Measurements from ENCODE around the gene SHCBP1. TPM values are rescaled to one million over a fixed set of nuclear protein-coding genes. Genes with fewer than 3 reads are reported as not detected.

Gene SHCBP1
- total and polyA plus RNA-seq, 2 of the 13 experiments (the other 11 are each of a cell fraction or from before 2014, with no cell fraction given): 15.7 to 33.0 TPM

- TF ChIP-seq MZF1 (CRISPR knock-in tag; IDR thresholded peaks at IDR 0.05; ENCODE audit: borderline replicate concordance): no peak
- TF ChIP-seq NCOA1 (CRISPR knock-in tag; IDR thresholded peaks at IDR 0.05): peak; percentile 84
- 0 out of 2 replicates have a peak, but pooled peaks have one; percentile 76 for TF ChIP-seq CHCHD3 (CRISPR knock-in tag; IDR thresholded peaks at IDR 0.05)
- 0 out of 2 replicates have a peak, but pooled peaks have one; percentile 46 for TF ChIP-seq SNAI1 (CRISPR knock-in tag; IDR thresholded peaks at IDR 0.05; ENCODE audit: borderline replicate concordance)
- TF ChIP-seq ZNF672 (CRISPR knock-in tag; IDR thresholded peaks at IDR 0.05): no peak
- TF ChIP-seq ZBTB44 (CRISPR knock-in tag; IDR thresholded peaks at IDR 0.05): no peak
- TF ChIP-seq ZNF569 (CRISPR knock-in tag; IDR thresholded peaks at IDR 0.05; ENCODE audit: borderline replicate concordance): no peak
- TF ChIP-seq MAZ (IDR thresholded peaks at IDR 0.05; ENCODE audit: borderline replicate concordance, low read depth, low read length): peak; percentile 96
- TF ChIP-seq MAZ (CRISPR knock-in tag; IDR thresholded peaks at IDR 0.05; ENCODE audit: low read depth): peak; percentile 61; the same call in 1 of the 2 replicates
- TF ChIP-seq GMEB1 (CRISPR knock-in tag; IDR thresholded peaks at IDR 0.05; ENCODE audit: borderline replicate concordance): peak; percentile 99
- TF ChIP-seq ZNF260 (CRISPR knock-in tag; IDR thresholded peaks at IDR 0.05; ENCODE audit: borderline replicate concordance, low read depth): no peak
- peak; percentile 88 for TF ChIP-seq ATF7-NPFF (CRISPR knock-in tag; IDR thresholded peaks at IDR 0.05; ENCODE audit: low read depth)
- peak; percentile 80; the same call in 1 of the 2 replicates for TF ChIP-seq ZSCAN20 (CRISPR knock-in tag; IDR thresholded peaks at IDR 0.05; ENCODE audit: borderline replicate concordance)
- TF ChIP-seq FOXC1 (CRISPR knock-in tag; IDR thresholded peaks at IDR 0.05; ENCODE audit: borderline replicate concordance): 0 out of 2 replicates have a peak, but pooled peaks have one; percentile 73
- TF ChIP-seq ZMYM2 (CRISPR knock-in tag; IDR thresholded peaks at IDR 0.05): no peak
- TF ChIP-seq GFI1 (CRISPR knock-in tag; IDR thresholded peaks at IDR 0.05; ENCODE audit: borderline replicate concordance): no peak; the same call in 1 of the 2 replicates
- TF ChIP-seq ZNF512 (CRISPR knock-in tag; IDR thresholded peaks at IDR 0.05): no peak
- TF ChIP-seq ZNF20 (CRISPR knock-in tag; IDR thresholded peaks at IDR 0.05): no peak
- TF ChIP-seq RNF2 (conservative IDR thresholded peaks at IDR 0.05; ENCODE audit: low read depth): no peak
- TF ChIP-seq NR2C2 (CRISPR knock-in tag; IDR thresholded peaks at IDR 0.05; ENCODE audit: borderline replicate concordance): 0 out of 2 replicates have a peak, but pooled peaks have one; percentile 28
- TF ChIP-seq ZMAT3 (CRISPR knock-in tag; conservative IDR thresholded peaks at IDR 0.05): no peak
- TF ChIP-seq TFDP1 (CRISPR knock-in tag; IDR thresholded peaks at IDR 0.05; ENCODE audit: borderline replicate concordance): peak; percentile 100
Observed at GRCh38 chr16:46621006-46621933, at the start of gene SHCBP1 (continued).

Data from HepG2 (cell line).